ENCODE data around the gene SSBP3. TPM values are rescaled to one million over a fixed set of nuclear protein-coding genes. Genes with fewer than 3 reads are reported as not detected.

The SSBP3 gene
- polyA plus RNA-seq, 1 donor (not counting 4 experiments of a cell fraction or from before 2014, with no cell fraction given) = 16.9 TPM

DNA sequence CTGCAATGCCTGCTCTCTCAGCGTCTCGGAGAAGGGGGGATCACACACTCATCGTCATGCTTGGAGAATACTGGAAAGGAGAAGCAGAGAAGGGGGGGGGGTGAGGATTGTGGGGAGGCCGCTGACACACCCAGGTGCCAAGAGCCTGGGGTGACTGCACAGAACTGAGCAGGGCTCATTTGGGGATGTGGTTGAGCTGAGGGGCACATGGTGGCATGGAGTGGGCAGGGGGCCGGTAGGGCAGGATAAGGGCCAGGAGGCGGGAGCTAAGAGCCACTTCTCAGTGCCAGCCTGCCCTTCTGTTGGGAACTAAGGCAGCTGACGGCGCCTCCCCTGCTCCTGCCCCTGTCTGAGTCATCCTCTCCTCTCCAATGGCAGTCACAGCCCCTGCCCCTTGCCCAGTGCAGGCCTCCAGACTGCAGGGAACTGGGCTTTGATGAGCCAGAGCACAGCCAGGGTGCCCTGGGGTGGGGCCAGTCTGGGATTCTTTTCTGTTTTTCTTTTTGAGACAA is 179.0 kb downstream of the SSBP3 start:
- Histone ChIP-seq H3K27ac (ENCODE audit: control insufficient read depth, insufficient read depth, low read length) (no peak overlapping the region), H3K9me3 (ENCODE audit: control insufficient read depth, low read depth, low read length) (no peaks in the 10 kb centered on the region), H3K4me1 (ENCODE audit: control insufficient read depth, extremely low read depth, insufficient read depth, low read length) (peaks cover 9% of the 10 kb centered on the region), H4K20me1 (ENCODE audit: control insufficient read depth, extremely low read depth, insufficient read depth, low read length) (no peaks in the 10 kb centered on the region), H3K36me3 (ENCODE audit: control insufficient read depth in 2 of 2, extremely low read depth in 1 of 2, insufficient read depth in 2 of 2, low read length in 2 of 2) (peaks cover 0 to 6% of the 10 kb centered on the region in 2 experiments), H2AFZ (ENCODE audit: control insufficient read depth, low read length) (no peak overlapping the region), H3K9ac (ENCODE audit: control insufficient read depth, extremely low read depth, insufficient read depth, low read length) (no peak overlapping the region), H3K9me1 (ENCODE audit: control insufficient read depth, extremely low read depth, insufficient read depth, low read length) (peaks cover 2% of the 10 kb centered on the region), H3K27me3 (ENCODE audit: control insufficient read depth, extremely low read depth, insufficient read depth, low read length) (no peaks in the 10 kb centered on the region), H3K4me3 (ENCODE audit: control insufficient read depth in 2 of 3, extremely low read depth in 1 of 3, insufficient read depth in 2 of 3, low read depth in 1 of 3, low read length in 3 of 3) (no peak overlapping the region), H3K4me2 (ENCODE audit: control insufficient read depth, extremely low read depth, insufficient read depth, low read depth, low read length) (no peak overlapping the region), H3K79me2 (ENCODE audit: control insufficient read depth, insufficient read depth, low read length) (no peaks in the 10 kb centered on the region)
- FAIRE-seq (no peak), DNase-seq (ENCODE audit: low read depth, low spot score) (no peak)
- TF ChIP-seq, protein P1, sequence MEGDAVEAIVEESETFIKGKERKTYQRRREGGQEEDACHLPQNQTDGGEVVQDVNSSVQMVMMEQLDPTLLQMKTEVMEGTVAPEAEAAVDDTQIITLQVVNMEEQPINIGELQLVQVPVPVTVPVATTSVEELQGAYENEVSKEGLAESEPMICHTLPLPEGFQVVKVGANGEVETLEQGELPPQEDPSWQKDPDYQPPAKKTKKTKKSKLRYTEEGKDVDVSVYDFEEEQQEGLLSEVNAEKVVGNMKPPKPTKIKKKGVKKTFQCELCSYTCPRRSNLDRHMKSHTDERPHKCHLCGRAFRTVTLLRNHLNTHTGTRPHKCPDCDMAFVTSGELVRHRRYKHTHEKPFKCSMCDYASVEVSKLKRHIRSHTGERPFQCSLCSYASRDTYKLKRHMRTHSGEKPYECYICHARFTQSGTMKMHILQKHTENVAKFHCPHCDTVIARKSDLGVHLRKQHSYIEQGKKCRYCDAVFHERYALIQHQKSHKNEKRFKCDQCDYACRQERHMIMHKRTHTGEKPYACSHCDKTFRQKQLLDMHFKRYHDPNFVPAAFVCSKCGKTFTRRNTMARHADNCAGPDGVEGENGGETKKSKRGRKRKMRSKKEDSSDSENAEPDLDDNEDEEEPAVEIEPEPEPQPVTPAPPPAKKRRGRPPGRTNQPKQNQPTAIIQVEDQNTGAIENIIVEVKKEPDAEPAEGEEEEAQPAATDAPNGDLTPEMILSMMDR (optimal IDR thresholded peaks at IDR 0.05 in 1 of 3, IDR thresholded peaks at IDR 0.05 in 1 of 3, conservative IDR thresholded peaks at IDR 0.05 in 1 of 3; ENCODE audit: extremely low read depth in 1 of 3, insufficient read depth in 2 of 3, low read length in 3 of 3) = no peak
- no peak for TF ChIP-seq EZH2 (IDR thresholded peaks at IDR 0.05; ENCODE audit: low read length)
- dilution Hi-C loops (cut with MboI; ENCODE audit: extremely low pct_ligation_motif_present, low sequenced_read_pairs) = no loop called here

- H3K27ac ChIP-seq (ENCODE audit: control insufficient read depth, insufficient read depth, low read length) = no peak overlapping the region
- H3K36me3 ChIP-seq (ENCODE audit: control insufficient read depth in 2 of 2, extremely low read depth in 1 of 2, insufficient read depth in 2 of 2, low read length in 2 of 2) = peaks cover 0 to 6% of the 10 kb centered on the region in 2 experiments
- DNase-seq (ENCODE audit: low read depth, low spot score) = no peak
- TF ChIP-seq EZH2 (IDR thresholded peaks at IDR 0.05; ENCODE audit: low read length) = no peak
- TF ChIP-seq, protein P1 (optimal IDR thresholded peaks at IDR 0.05 in 1 of 3, IDR thresholded peaks at IDR 0.05 in 1 of 3, conservative IDR thresholded peaks at IDR 0.05 in 1 of 3; ENCODE audit: extremely low read depth in 1 of 3, insufficient read depth in 2 of 3, low read length in 3 of 3) = no peak
- no peaks in the 10 kb centered on the region for H4K20me1 ChIP-seq (ENCODE audit: control insufficient read depth, extremely low read depth, insufficient read depth, low read length)
- peaks cover 9% of the 10 kb centered on the region for H3K4me1 ChIP-seq (ENCODE audit: control insufficient read depth, extremely low read depth, insufficient read depth, low read length)
- dilution Hi-C loops (cut with MboI; ENCODE audit: extremely low pct_ligation_motif_present, low sequenced_read_pairs) = no loop called here
- H3K9me1 ChIP-seq (ENCODE audit: control insufficient read depth, extremely low read depth, insufficient read depth, low read length) = peaks cover 2% of the 10 kb centered on the region
- H2AFZ ChIP-seq (ENCODE audit: control insufficient read depth, low read length) = no peak overlapping the region
- no peak overlapping the region for H3K4me2 ChIP-seq (ENCODE audit: control insufficient read depth, extremely low read depth, insufficient read depth, low read depth, low read length)
- no peaks in the 10 kb centered on the region for H3K27me3 ChIP-seq (ENCODE audit: control insufficient read depth, extremely low read depth, insufficient read depth, low read length)
- no peak overlapping the region for H3K9ac ChIP-seq (ENCODE audit: control insufficient read depth, extremely low read depth, insufficient read depth, low read length)
- H3K4me3 ChIP-seq (ENCODE audit: control insufficient read depth in 2 of 3, extremely low read depth in 1 of 3, insufficient read depth in 2 of 3, low read depth in 1 of 3, low read length in 3 of 3) = no peak overlapping the region
- no peaks in the 10 kb centered on the region for H3K79me2 ChIP-seq (ENCODE audit: control insufficient read depth, insufficient read depth, low read length)
- no peak for FAIRE-seq
- no peaks in the 10 kb centered on the region for H3K9me3 ChIP-seq (ENCODE audit: control insufficient read depth, low read depth, low read length)
These were observed 180.1 kb downstream of the SSBP3 start for GRCh38 chr1:54225986-54226559.
